Muscle of leg (tissue), 16 donors: ENCODE data around the gene FEZF1. TPM values are rescaled to one million over a fixed set of nuclear protein-coding genes. Genes with fewer than 3 reads are reported as not detected.
A peak's percentile ranks its signal among the peaks of the same experiment; 100 is the strongest.

ENCODE experiments used
- DNase-seq: peaks from one replicate; pipeline ENCODE4 v3.0.0; 2013
- H3K27ac ChIP-seq: one replicate; pipeline ENCODE4 v1.5.1; 2013; ENCODE audit warnings: mild to moderate bottlenecking, low read length, control low read depth
- H3K27me3 ChIP-seq: one replicate; pipeline ENCODE4 v1.6.1; 2013; ENCODE audit warnings: low read length; ENCODE audit not compliant: control insufficient read depth, insufficient read depth
- H3K36me3 ChIP-seq: one replicate; pipeline ENCODE4 v1.6.1; 2013; ENCODE audit warnings: low read length; ENCODE audit not compliant: control insufficient read depth, insufficient read depth
- H3K4me1 ChIP-seq: one replicate; pipeline ENCODE4 v1.6.1; 2013; ENCODE audit warnings: low read length; ENCODE audit not compliant: control insufficient read depth, insufficient read depth
- H3K4me3 ChIP-seq: one replicate; pipeline ENCODE4 v1.5.1; 2013; ENCODE audit warnings: low read length, control low read depth
- H3K9me3 ChIP-seq: replicated peaks from 2 replicates; pipeline ENCODE4 v1.6.1; 2013; ENCODE audit warnings: low read depth, low read length; ENCODE audit not compliant: control insufficient read depth
- WGBS: methylation state at CpG from one replicate; pipeline ENCODE4 v1.1.5; 2013; ENCODE audit warnings: missing lambda C conversion rate; ENCODE audit not compliant: insufficient coverage; 5-methylcytosine and 5-hydroxymethylcytosine counted together
- long read RNA-seq, 11 donors: transcript quantifications; one replicate each; lab custom pipeline, GENCODE V29; 2026
- polyA plus RNA-seq, 8 donors: library from polyadenylated mRNA; unstranded; fragments of 120-200 nt; gene quantifications; one replicate each; pipeline versions ENCODE4 v1.2.1 to v1.2.3, GENCODE V29; 2013; ENCODE audit warnings: inconsistent platforms in 1 of 8, low replicate concordance in 1 of 8; ENCODE audit not compliant: insufficient read length in 8 of 8, insufficient read depth in 1 of 8
- total RNA-seq: library from RNA; stranded (reverse); fragments of 120-200 nt; gene quantifications from one replicate; pipeline ENCODE4 v1.2.4, GENCODE V29; 2013

Gene FEZF1
- total RNA-seq (not detected), polyA plus RNA-seq (not detected)
- long read RNA-seq, donor 1, result 0 reads
- long read RNA-seq, donor 2, result 0 reads
- long read RNA-seq, donor 3, result 0 reads
- long read RNA-seq, donor 4, result 0 reads
- long read RNA-seq, donor 5, result 0 reads
- long read RNA-seq, donor 6, result 0 reads
- long read RNA-seq, donor 7, result 0 reads
- long read RNA-seq, donor 8, result 0 reads
- long read RNA-seq, donor 9, result 0 reads
- long read RNA-seq, donor 10, result 0 reads
- long read RNA-seq, donor 11, result 0 reads

DNA sequence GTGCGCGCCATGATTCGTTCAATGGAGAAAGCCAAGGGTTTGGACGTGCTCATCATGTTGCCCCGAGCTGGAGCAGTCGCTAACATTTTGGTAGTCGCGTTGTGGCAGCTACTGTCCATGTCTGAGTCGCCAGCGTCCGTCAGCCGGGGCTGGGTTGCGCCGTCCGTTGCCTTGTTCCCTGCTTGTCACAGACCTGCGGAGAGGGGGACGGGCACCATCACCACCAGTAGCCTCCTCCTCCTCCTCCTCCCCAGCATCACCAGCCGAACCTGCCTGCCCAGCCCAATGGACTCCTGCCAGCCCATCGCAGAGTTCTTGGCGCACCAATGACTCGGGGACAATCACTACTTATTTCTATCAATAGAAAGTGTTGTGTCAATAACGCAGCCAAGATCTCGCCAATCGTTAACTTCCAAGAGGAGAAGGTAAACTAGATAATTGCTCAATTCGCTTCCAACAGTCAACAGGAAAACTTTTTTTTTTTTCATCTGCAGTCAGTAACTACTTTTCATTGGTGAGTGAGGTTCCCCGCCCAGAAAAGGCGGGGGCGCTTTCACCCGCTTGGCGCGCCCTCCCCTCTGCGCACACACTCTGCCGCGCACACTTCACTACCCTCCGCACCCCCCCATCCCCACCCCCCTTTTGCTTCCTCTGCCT is at the start of gene FEZF1:
TSS of gene FEZF1 (minus strand) at position 432 of the 657 bp plus-strand sequence. CDS start at position 119, 313 bp downstream.
- Histone ChIP-seq H3K36me3 (no peaks in the 10 kb centered on the region), H3K4me1 (peaks cover 38% of the 10 kb centered on the region)
- 0% methylated on average over 28 of the region's 35 CpGs for WGBS

DNA sequence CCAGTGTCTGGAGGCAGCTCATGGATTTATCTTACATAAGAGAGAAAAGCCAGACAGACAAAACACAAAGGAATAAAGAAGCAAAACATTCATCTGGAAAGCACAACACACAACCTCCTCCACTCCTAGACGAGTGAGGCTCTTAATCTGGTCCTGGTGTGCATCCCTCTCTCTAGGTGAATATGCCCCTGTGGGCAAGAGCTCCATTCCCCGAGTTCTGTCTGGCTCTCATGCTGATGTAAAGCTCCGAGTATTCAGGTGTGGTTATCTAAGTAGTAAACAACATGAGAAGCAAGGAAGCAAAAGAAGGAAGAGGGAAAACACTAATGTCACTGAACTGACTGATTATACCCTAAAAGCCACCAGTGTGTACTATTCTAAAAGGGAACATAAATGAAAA is 47.9 kb upstream of the FEZF1 start:
- no CpG with 5 or more reads among the region's 3 CpGs for WGBS
- Histone ChIP-seq H3K27me3 (no peaks in the 10 kb centered on the region), H3K36me3 (no peaks in the 10 kb centered on the region), H3K9me3 (no peaks in the 10 kb centered on the region), H3K4me3 (no peak overlapping the region), H3K27ac (no peak overlapping the region), H3K4me1 (no peaks in the 10 kb centered on the region)
- DNase-seq, result no peak

More for the DNA sequence above, at the start of gene FEZF1:
- H3K4me3 ChIP-seq, result peak within 1 kb of the TSS; percentile 12
- H3K9me3 ChIP-seq, result no peaks in the 10 kb centered on the region
- H3K27ac ChIP-seq, result no peak within 1 kb of the TSS
- peaks cover 84% of the 10 kb centered on the region for H3K27me3 ChIP-seq
- no peak for DNase-seq

DNA sequence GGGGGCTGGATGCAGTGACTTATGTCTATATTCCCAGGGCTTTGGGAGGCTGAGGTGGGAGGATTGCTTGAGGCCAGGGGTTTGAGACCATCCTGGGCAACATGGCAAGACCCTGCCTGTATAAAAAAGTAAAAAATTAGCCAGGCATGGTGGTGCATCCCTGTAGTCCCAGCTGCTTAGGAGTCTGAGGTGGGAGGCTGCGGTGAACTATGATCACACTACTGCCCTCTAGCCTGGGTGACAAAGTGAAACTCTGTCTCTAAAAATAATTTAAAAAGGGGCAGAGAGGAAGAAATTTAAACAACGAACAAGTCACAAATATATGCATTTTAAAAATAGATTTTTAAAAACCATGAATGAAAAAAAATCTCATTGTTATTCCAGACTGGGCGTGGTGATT is 46.2 kb upstream of the FEZF1 start:
- no peaks in the 10 kb centered on the region for H3K4me1 ChIP-seq
- H3K36me3 ChIP-seq, result no peaks in the 10 kb centered on the region
- no peak overlapping the region for H3K27ac ChIP-seq
- DNase-seq, result no peak
- WGBS, result 100% methylated on average over 1 of the region's 3 CpGs
- H3K4me3 ChIP-seq, result no peak overlapping the region
- no peaks in the 10 kb centered on the region for H3K27me3 ChIP-seq
- H3K9me3 ChIP-seq, result no peaks in the 10 kb centered on the region

- Histone ChIP-seq H3K36me3 (no peaks in the 10 kb centered on the region), H3K9me3 (no peaks in the 10 kb centered on the region), H3K27me3 (no peaks in the 10 kb centered on the region), H3K4me1 (no peaks in the 10 kb centered on the region), H3K27ac (no peak overlapping the region), H3K4me3 (no peak overlapping the region)
- DNase-seq, result no peak
- WGBS, result no CpG with 5 or more reads among the region's 1 CpG
Measured at GRCh38 chr7:122344303-122344620, 39.7 kb upstream of the FEZF1 start.

DNA sequence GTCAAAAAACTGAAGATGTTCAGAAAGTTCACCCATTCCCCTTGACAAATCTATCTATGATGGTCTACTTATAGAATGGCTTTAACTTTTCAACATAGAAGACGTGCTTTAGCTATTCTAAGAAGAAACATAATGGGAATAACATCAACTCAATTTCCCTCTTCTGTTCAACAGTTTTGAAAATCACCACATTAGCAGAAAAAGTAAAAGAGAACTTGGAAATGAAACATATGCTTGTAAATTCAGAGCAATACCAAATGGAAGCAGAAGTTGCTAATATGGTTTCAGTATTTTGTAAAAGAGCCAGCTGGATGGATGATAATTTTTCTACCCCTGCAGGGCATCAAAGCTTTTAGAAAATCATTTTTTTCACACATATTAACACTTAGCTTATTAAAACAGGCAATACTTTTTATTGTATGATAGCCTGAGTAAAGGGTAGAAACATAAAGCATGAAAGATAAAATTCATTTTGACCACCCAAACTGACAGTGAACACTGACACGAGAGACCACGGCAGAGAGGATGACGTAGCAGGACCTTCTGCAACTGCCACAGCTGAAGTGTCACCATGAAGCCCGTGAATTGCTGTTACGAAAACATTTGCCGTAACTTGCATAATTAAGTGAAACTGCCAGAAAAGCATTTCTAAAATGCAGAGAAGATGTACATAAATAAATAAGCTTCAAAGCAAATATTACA is 39.2 kb upstream of the FEZF1 start:
- no peaks in the 10 kb centered on the region for H3K9me3 ChIP-seq
- H3K4me1 ChIP-seq, result no peaks in the 10 kb centered on the region
- H3K36me3 ChIP-seq, result no peaks in the 10 kb centered on the region
- WGBS, result 100% methylated on average over 1 of the region's 7 CpGs
- no peak overlapping the region for H3K27ac ChIP-seq
- no peak for DNase-seq
- H3K27me3 ChIP-seq, result no peaks in the 10 kb centered on the region
- no peak overlapping the region for H3K4me3 ChIP-seq

DNA sequence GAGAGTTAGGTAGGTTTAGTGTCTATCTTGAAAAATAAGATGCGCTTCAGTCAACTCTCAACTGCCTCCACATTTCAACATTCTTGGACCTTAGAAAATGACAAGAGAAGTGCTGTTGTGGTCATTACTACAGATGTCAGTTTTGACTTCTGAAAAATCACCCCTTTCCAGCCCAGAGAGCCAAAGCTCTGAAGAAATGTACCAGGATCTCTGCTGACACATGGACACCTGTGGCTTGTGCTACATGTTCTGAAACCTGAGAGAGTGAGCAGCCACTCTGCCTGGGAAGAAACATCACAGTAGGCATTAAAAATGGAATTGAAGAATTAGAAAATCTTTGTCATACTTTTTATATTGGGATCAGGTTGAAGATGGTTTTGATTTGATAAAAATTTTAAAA is 35.9 kb upstream of the FEZF1 start:
- H3K36me3 ChIP-seq, result no peaks in the 10 kb centered on the region
- no peaks in the 10 kb centered on the region for H3K9me3 ChIP-seq
- H3K4me1 ChIP-seq, result no peaks in the 10 kb centered on the region
- H3K4me3 ChIP-seq, result no peak overlapping the region
- DNase-seq, result no peak
- H3K27ac ChIP-seq, result no peak overlapping the region
- WGBS, result no CpG with 5 or more reads among the region's 1 CpG
- H3K27me3 ChIP-seq, result no peaks in the 10 kb centered on the region

DNA sequence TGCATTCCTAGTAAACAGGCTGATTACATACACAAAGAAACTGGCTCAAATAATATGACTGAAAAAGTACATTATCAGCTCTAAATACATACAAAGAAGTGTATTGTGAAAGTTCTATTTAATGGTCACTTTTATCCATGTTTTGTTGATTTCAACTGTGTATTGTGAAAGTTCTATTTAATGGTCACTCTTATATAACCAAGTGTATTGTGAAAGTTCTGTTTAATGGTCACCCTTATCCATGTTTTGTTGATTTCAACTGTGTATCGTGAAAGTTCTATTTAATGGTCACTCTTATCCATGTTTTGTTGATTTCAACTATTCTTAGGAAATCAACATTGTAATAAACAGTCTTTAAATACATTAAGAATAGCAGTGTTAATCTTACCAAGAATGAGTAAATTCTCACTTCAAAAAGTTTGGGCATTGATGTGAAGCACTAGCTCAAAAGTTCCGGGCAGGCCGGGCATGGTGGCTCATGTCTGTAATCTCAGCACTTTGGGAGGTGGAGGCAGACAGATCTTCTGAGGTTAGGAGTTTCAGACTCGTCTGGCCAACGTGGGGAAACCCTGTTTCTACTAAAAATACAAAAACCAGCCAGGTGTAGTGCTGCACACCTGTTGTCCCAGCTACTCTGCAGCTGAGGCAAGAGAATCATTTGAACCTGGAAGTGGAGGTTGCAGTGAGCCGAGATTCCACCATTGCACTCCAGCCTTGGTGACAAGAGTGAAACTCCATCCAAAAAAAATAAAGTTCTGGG is 34.8 kb upstream of the FEZF1 start:
- 88% methylated on average over 3 of the region's 6 CpGs for WGBS
- DNase-seq, result no peak
- Histone ChIP-seq H3K36me3 (no peaks in the 10 kb centered on the region), H3K9me3 (no peaks in the 10 kb centered on the region), H3K4me3 (no peak overlapping the region), H3K27me3 (no peaks in the 10 kb centered on the region), H3K27ac (no peak overlapping the region), H3K4me1 (no peaks in the 10 kb centered on the region)

DNA sequence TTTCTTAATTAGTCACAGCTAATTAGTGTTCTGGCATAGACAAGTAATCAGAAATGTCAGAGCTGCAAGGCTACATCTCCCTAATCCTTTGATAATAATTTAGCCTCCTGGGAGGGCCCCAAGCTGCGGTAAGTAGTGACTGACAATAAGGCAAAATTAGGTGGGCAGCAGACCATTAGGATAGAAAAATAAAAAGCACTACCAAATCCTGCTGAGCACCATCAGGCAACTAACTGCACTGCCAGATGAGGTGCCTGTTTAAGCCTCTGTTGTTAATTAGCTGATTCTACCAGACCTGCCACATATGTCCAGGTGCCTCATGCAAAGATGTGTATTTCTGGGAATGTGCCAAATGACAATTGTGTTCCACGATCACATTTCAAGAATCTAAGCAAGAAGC is 32.5 kb upstream of the FEZF1 start:
- no peaks in the 10 kb centered on the region for H3K36me3 ChIP-seq
- no peak for DNase-seq
- H3K4me3 ChIP-seq, result no peak overlapping the region
- no peaks in the 10 kb centered on the region for H3K9me3 ChIP-seq
- no peaks in the 10 kb centered on the region for H3K27me3 ChIP-seq
- WGBS, result no CpG with 5 or more reads among the region's 2 CpGs
- no peak overlapping the region for H3K27ac ChIP-seq
- no peaks in the 10 kb centered on the region for H3K4me1 ChIP-seq

- no peaks in the 10 kb centered on the region for H3K9me3 ChIP-seq
- no peaks in the 10 kb centered on the region for H3K4me1 ChIP-seq
- no peak for DNase-seq
- no peaks in the 10 kb centered on the region for H3K36me3 ChIP-seq
- no peak overlapping the region for H3K27ac ChIP-seq
- WGBS, result no CpG with 5 or more reads among the region's 8 CpGs
- H3K4me3 ChIP-seq, result no peak overlapping the region
- no peaks in the 10 kb centered on the region for H3K27me3 ChIP-seq
Measured at GRCh38 chr7:122329145-122329802, 24.7 kb upstream of the FEZF1 start.
